ENCODE results near the gene MACROD2. TPM values are rescaled to one million over a fixed set of nuclear protein-coding genes. Genes with fewer than 3 reads are reported as not detected.

Gene MACROD2
- total RNA-seq, 2 donors from 2014 or later, result not detected

GRCh38 chr20:14732343-14732742 lies 737.0 kb downstream of the MACROD2 start:
- no peaks in the 10 kb centered on the region for H3K27me3 Mint-ChIP-seq
- no peak overlapping the region for H3K27ac Mint-ChIP-seq
- no peak for ATAC-seq (replicated peaks)
- H3K36me3 Mint-ChIP-seq (ENCODE audit: low read depth), result no peaks in the 10 kb centered on the region
- H3K4me3 Mint-ChIP-seq, result no peak overlapping the region
- H3K4me1 Mint-ChIP-seq, result no peaks in the 10 kb centered on the region
- peaks cover 13% of the 10 kb centered on the region for H3K9me3 Mint-ChIP-seq

- Mint-ChIP-seq H3K4me3 (no peak overlapping the region), H3K36me3 (ENCODE audit: low read depth) (no peaks in the 10 kb centered on the region), H3K27ac (no peak overlapping the region), H3K9me3 (peaks cover 13% of the 10 kb centered on the region), H3K27me3 (no peaks in the 10 kb centered on the region), H3K4me1 (no peaks in the 10 kb centered on the region)
- no peak for ATAC-seq (replicated peaks)
These were observed 737.7 kb downstream of the MACROD2 start for GRCh38 chr20:14732996-14733395.

- no peaks in the 10 kb centered on the region for H3K36me3 Mint-ChIP-seq (ENCODE audit: low read depth)
- H3K27me3 Mint-ChIP-seq, result no peaks in the 10 kb centered on the region
- no peak for ATAC-seq (replicated peaks)
- peaks cover 9% of the 10 kb centered on the region for H3K9me3 Mint-ChIP-seq
- H3K4me3 Mint-ChIP-seq, result no peak overlapping the region
- no peaks in the 10 kb centered on the region for H3K4me1 Mint-ChIP-seq
- H3K27ac Mint-ChIP-seq, result no peak overlapping the region
These were observed 745.1 kb downstream of the MACROD2 start for GRCh38 chr20:14740380-14740779.

- Mint-ChIP-seq H3K4me3 (no peak overlapping the region), H3K27me3 (no peaks in the 10 kb centered on the region)
- no peak for ATAC-seq (replicated peaks)
These were observed 746.3 kb downstream of the MACROD2 start for GRCh38 chr20:14741616-14742015.

GRCh38 chr20:14744723-14745122 lies 749.4 kb downstream of the MACROD2 start:
- ATAC-seq (replicated peaks), result no peak
- Mint-ChIP-seq H3K27me3 (no peaks in the 10 kb centered on the region), H3K36me3 (ENCODE audit: low read depth) (no peaks in the 10 kb centered on the region), H3K27ac (no peak overlapping the region), H3K9me3 (peaks cover 23% of the 10 kb centered on the region), H3K4me1 (no peaks in the 10 kb centered on the region), H3K4me3 (no peak overlapping the region)

More at GRCh38 chr20:14741616-14742015, 746.3 kb downstream of the MACROD2 start:
- Mint-ChIP-seq H3K4me1 (no peaks in the 10 kb centered on the region), H3K27ac (no peak overlapping the region), H3K36me3 (ENCODE audit: low read depth) (no peaks in the 10 kb centered on the region), H3K9me3 (peaks cover 9% of the 10 kb centered on the region)

GRCh38 chr20:14745830-14746229 lies 750.5 kb downstream of the MACROD2 start:
- Mint-ChIP-seq H3K4me1 (no peaks in the 10 kb centered on the region), H3K27me3 (no peaks in the 10 kb centered on the region), H3K27ac (no peak overlapping the region), H3K9me3 (peaks cover 23% of the 10 kb centered on the region), H3K4me3 (no peak overlapping the region), H3K36me3 (ENCODE audit: low read depth) (no peaks in the 10 kb centered on the region)
- no peak for ATAC-seq (replicated peaks)

GRCh38 chr20:14751191-14751590 lies 755.9 kb downstream of the MACROD2 start:
- ATAC-seq (replicated peaks), result no peak
- Mint-ChIP-seq H3K27ac (no peak overlapping the region), H3K36me3 (ENCODE audit: low read depth) (no peaks in the 10 kb centered on the region), H3K4me3 (no peak overlapping the region), H3K4me1 (no peaks in the 10 kb centered on the region), H3K27me3 (no peaks in the 10 kb centered on the region), H3K9me3 (peaks cover 25% of the 10 kb centered on the region)

GRCh38 chr20:14757728-14758127 lies 762.4 kb downstream of the MACROD2 start:
- no peak for ATAC-seq (replicated peaks)
- Mint-ChIP-seq H3K36me3 (ENCODE audit: low read depth) (no peaks in the 10 kb centered on the region), H3K4me1 (no peaks in the 10 kb centered on the region), H3K27ac (no peak overlapping the region), H3K9me3 (peaks cover 5% of the 10 kb centered on the region), H3K4me3 (no peak overlapping the region), H3K27me3 (no peaks in the 10 kb centered on the region)

GRCh38 chr20:14758356-14758755 lies 763.0 kb downstream of the MACROD2 start:
- Mint-ChIP-seq H3K9me3 (peaks cover 8% of the 10 kb centered on the region), H3K4me3 (no peak overlapping the region), H3K36me3 (ENCODE audit: low read depth) (no peaks in the 10 kb centered on the region), H3K4me1 (no peaks in the 10 kb centered on the region), H3K27me3 (no peaks in the 10 kb centered on the region), H3K27ac (no peak overlapping the region)
- no peak for ATAC-seq (replicated peaks)

GRCh38 chr20:14759979-14760378 lies 764.7 kb downstream of the MACROD2 start:
- no peak overlapping the region for H3K4me3 Mint-ChIP-seq
- H3K4me1 Mint-ChIP-seq, result no peaks in the 10 kb centered on the region
- H3K9me3 Mint-ChIP-seq, result peaks cover 8% of the 10 kb centered on the region
- H3K36me3 Mint-ChIP-seq (ENCODE audit: low read depth), result no peaks in the 10 kb centered on the region
- H3K27ac Mint-ChIP-seq, result no peak overlapping the region
- ATAC-seq (replicated peaks), result no peak
- H3K27me3 Mint-ChIP-seq, result no peaks in the 10 kb centered on the region

GRCh38 chr20:14761903-14762302 lies 766.6 kb downstream of the MACROD2 start:
- H3K4me1 Mint-ChIP-seq, result no peaks in the 10 kb centered on the region
- H3K27me3 Mint-ChIP-seq, result no peaks in the 10 kb centered on the region
- H3K4me3 Mint-ChIP-seq, result no peak overlapping the region
- H3K9me3 Mint-ChIP-seq, result peaks cover 8% of the 10 kb centered on the region
- no peak overlapping the region for H3K27ac Mint-ChIP-seq
- ATAC-seq (replicated peaks), result no peak
- no peaks in the 10 kb centered on the region for H3K36me3 Mint-ChIP-seq (ENCODE audit: low read depth)

- Mint-ChIP-seq H3K4me1 (no peaks in the 10 kb centered on the region), H3K27ac (no peak overlapping the region), H3K9me3 (peaks cover 11% of the 10 kb centered on the region), H3K27me3 (no peaks in the 10 kb centered on the region), H3K36me3 (ENCODE audit: low read depth) (no peaks in the 10 kb centered on the region), H3K4me3 (no peak overlapping the region)
- ATAC-seq (replicated peaks), result no peak
These were observed 769.4 kb downstream of the MACROD2 start for GRCh38 chr20:14764511-14765369.

GRCh38 chr20:14765370-14765701 lies 770.0 kb downstream of the MACROD2 start:
- Mint-ChIP-seq H3K4me1 (no peaks in the 10 kb centered on the region), H3K27me3 (no peaks in the 10 kb centered on the region), H3K4me3 (no peak overlapping the region), H3K27ac (no peak overlapping the region), H3K36me3 (ENCODE audit: low read depth) (no peaks in the 10 kb centered on the region), H3K9me3 (peaks cover 11% of the 10 kb centered on the region)
- ATAC-seq (replicated peaks), result no peak

- H3K9me3 Mint-ChIP-seq, result peaks cover 15% of the 10 kb centered on the region
- H3K4me3 Mint-ChIP-seq, result no peak overlapping the region
- no peaks in the 10 kb centered on the region for H3K4me1 Mint-ChIP-seq
- no peak overlapping the region for H3K27ac Mint-ChIP-seq
- no peaks in the 10 kb centered on the region for H3K27me3 Mint-ChIP-seq
- ATAC-seq (replicated peaks), result no peak
- no peaks in the 10 kb centered on the region for H3K36me3 Mint-ChIP-seq (ENCODE audit: low read depth)
These were observed 778.2 kb downstream of the MACROD2 start for GRCh38 chr20:14773486-14773885.

- Mint-ChIP-seq H3K36me3 (ENCODE audit: low read depth) (no peaks in the 10 kb centered on the region), H3K27ac (no peak overlapping the region), H3K4me1 (no peaks in the 10 kb centered on the region), H3K9me3 (peaks cover 13% of the 10 kb centered on the region), H3K4me3 (no peak overlapping the region), H3K27me3 (no peaks in the 10 kb centered on the region)
- no peak for ATAC-seq (replicated peaks)
These were observed 780.5 kb downstream of the MACROD2 start for GRCh38 chr20:14775778-14776177.
